GM20000 (cell line): Measurements from ENCODE around the gene ZNF513.
A peak's percentile ranks its signal among the peaks of the same experiment; 100 is the strongest.

Experiments used
- DNase-seq: peaks from one replicate; pipeline ENCODE4 v3.0.0; 2012; ENCODE audit warnings: low spot score
- CTCF ChIP-seq: IDR thresholded peaks from 2 replicates; pipeline ENCODE4 v1.5.1; 2012; ENCODE audit warnings: mild to moderate bottlenecking, control low read depth; ENCODE audit errors: extremely low read depth, missing control alignments

The ZNF513 gene

GRCh38 chr2:27420996-27421395 lies 40.5 kb upstream of the ZNF513 start:
- DNase-seq, result no peak
- TF ChIP-seq CTCF, result no peak

GRCh38 chr2:27416151-27416550 lies 35.6 kb upstream of the ZNF513 start:
- TF ChIP-seq CTCF, result no peak

GRCh38 chr2:27412419-27413152 lies 32.1 kb upstream of the ZNF513 start:
- no peak for DNase-seq

More at GRCh38 chr2:27416151-27416550, 35.6 kb upstream of the ZNF513 start:
- no peak for DNase-seq

GRCh38 chr2:27409321-27410073 lies 29.0 kb upstream of the ZNF513 start, which contains the start of gene PPM1G:
TSS of gene PPM1G (minus strand) at chr2:27409591. CDS start at chr2:27409422, 169 bp downstream.
- DNase-seq, result peak; percentile 98
- no peak for TF ChIP-seq CTCF

More at GRCh38 chr2:27412419-27413152, 32.1 kb upstream of the ZNF513 start:
- no peak for TF ChIP-seq CTCF

GRCh38 chr2:27408601-27409320 lies 28.2 kb upstream of the ZNF513 start:
- DNase-seq, result peak; percentile 59

GRCh38 chr2:27407798-27408491 lies 27.4 kb upstream of the ZNF513 start:
- TF ChIP-seq CTCF, result no peak
- peak; percentile 10 for DNase-seq

More at GRCh38 chr2:27408601-27409320, 28.2 kb upstream of the ZNF513 start:
- no peak for TF ChIP-seq CTCF
